HEK293 (cell line): ENCODE measurements around the gene SLC2A6.

Experiments used
- ATF2 ChIP-seq: fragments of 450-650 bp; formaldehyde crosslinking; IDR thresholded peaks from 2 replicates; pipeline ENCODE4 v1.5.1; 2016; ENCODE audit warnings: missing biosample characterization, missing genetic modification characterization, low read depth
- IKZF3 ChIP-seq: fragments of 450-650 bp; IDR thresholded peaks from 2 replicates; pipeline ENCODE4 v1.5.0; 2018; ENCODE audit warnings: missing biosample characterization, mild to moderate bottlenecking, missing genetic modification characterization, moderate library complexity
- KLF16 ChIP-seq: fragments of 450-650 bp; formaldehyde crosslinking; IDR thresholded peaks from 2 replicates; pipeline ENCODE4 v1.5.1; 2017; ENCODE audit warnings: missing biosample characterization, missing genetic modification characterization
- KLF17 ChIP-seq: fragments of 450-650 bp; formaldehyde crosslinking; IDR thresholded peaks from 2 replicates; pipeline ENCODE4 v1.5.1; 2016; ENCODE audit warnings: missing biosample characterization, missing genetic modification characterization
- KLF8 ChIP-seq: fragments of 450-650 bp; formaldehyde crosslinking; IDR thresholded peaks from 2 replicates; pipeline ENCODE4 v1.5.1; 2016; ENCODE audit warnings: missing biosample characterization, missing genetic modification characterization
- SP2 ChIP-seq: fragments of 450-650 bp; formaldehyde crosslinking; IDR thresholded peaks from 2 replicates; pipeline ENCODE4 v1.5.1; 2016; ENCODE audit warnings: missing biosample characterization, missing genetic modification characterization
- ZBTB10 ChIP-seq: fragments of 450-650 bp; formaldehyde crosslinking; IDR thresholded peaks from 2 replicates; pipeline ENCODE4 v1.5.1; 2016; ENCODE audit warnings: missing biosample characterization, missing genetic modification characterization
- ZBTB20 ChIP-seq: fragments of 450-650 bp; formaldehyde crosslinking; IDR thresholded peaks from 2 replicates; pipeline ENCODE4 v1.5.1; 2016; ENCODE audit warnings: missing biosample characterization, missing genetic modification characterization
- ZBTB48 ChIP-seq: fragments of 450-650 bp; formaldehyde crosslinking; IDR thresholded peaks from 2 replicates; pipeline ENCODE4 v1.5.1; 2016; ENCODE audit warnings: missing biosample characterization, missing genetic modification characterization
- ZFHX2 ChIP-seq: fragments of 450-650 bp; formaldehyde crosslinking; conservative IDR thresholded peaks from 2 replicates; pipeline ENCODE4 v1.5.1; 2016; ENCODE audit warnings: missing biosample characterization, missing genetic modification characterization
- ZNF175 ChIP-seq: fragments of 450-650 bp; formaldehyde crosslinking; IDR thresholded peaks from 2 replicates; pipeline ENCODE4 v1.5.1; 2016; ENCODE audit warnings: missing biosample characterization, missing genetic modification characterization
- ZNF214 ChIP-seq: fragments of 450-650 bp; formaldehyde crosslinking; IDR thresholded peaks from 2 replicates; pipeline ENCODE4 v1.5.1; 2017; ENCODE audit warnings: missing biosample characterization, mild to moderate bottlenecking, missing genetic modification characterization, borderline replicate concordance
- ZNF324 ChIP-seq: fragments of 450-650 bp; formaldehyde crosslinking; IDR thresholded peaks from 2 replicates; pipeline ENCODE4 v1.5.1; 2016; ENCODE audit warnings: missing biosample characterization, missing genetic modification characterization
- ZNF335 ChIP-seq: fragments of 450-650 bp; formaldehyde crosslinking; conservative IDR thresholded peaks from 2 replicates; pipeline ENCODE4 v1.5.1; 2016; ENCODE audit warnings: missing biosample characterization, missing genetic modification characterization
- ZNF37A ChIP-seq: fragments of 450-650 bp; IDR thresholded peaks from 2 replicates; pipeline ENCODE4 v1.5.1; 2018; ENCODE audit warnings: missing biosample characterization, missing genetic modification characterization
- ZNF398 ChIP-seq: fragments of 450-650 bp; formaldehyde crosslinking; IDR thresholded peaks from 2 replicates; pipeline ENCODE4 v1.5.1; 2017; ENCODE audit warnings: missing biosample characterization, missing genetic modification characterization
- ZNF404 ChIP-seq: fragments of 450-650 bp; formaldehyde crosslinking; IDR thresholded peaks from 2 replicates; pipeline ENCODE4 v1.5.1; 2017; ENCODE audit warnings: missing biosample characterization, missing genetic modification characterization
- ZNF423 ChIP-seq: fragments of 450-650 bp; formaldehyde crosslinking; IDR thresholded peaks from 2 replicates; pipeline ENCODE4 v1.5.1; 2016; ENCODE audit warnings: missing biosample characterization, missing genetic modification characterization
- ZNF449 ChIP-seq: fragments of 450-650 bp; formaldehyde crosslinking; IDR thresholded peaks from 2 replicates; pipeline ENCODE4 v1.5.1; 2017; ENCODE audit warnings: missing biosample characterization, mild to moderate bottlenecking, missing genetic modification characterization, moderate library complexity
- ZNF544 ChIP-seq: fragments of 450-650 bp; formaldehyde crosslinking; IDR thresholded peaks from 2 replicates; pipeline ENCODE4 v1.5.0; 2017; ENCODE audit warnings: missing biosample characterization, missing genetic modification characterization
- ZNF561 ChIP-seq: fragments of 450-650 bp; IDR thresholded peaks from 2 replicates; pipeline ENCODE4 v1.5.1; 2018; ENCODE audit warnings: missing biosample characterization, missing genetic modification characterization, borderline replicate concordance
- ZNF600 ChIP-seq: fragments of 450-650 bp; formaldehyde crosslinking; IDR thresholded peaks from 2 replicates; pipeline ENCODE4 v1.5.1; 2016; ENCODE audit warnings: missing biosample characterization, missing genetic modification characterization
- ZNF629 ChIP-seq: fragments of 450-650 bp; formaldehyde crosslinking; IDR thresholded peaks from 2 replicates; pipeline ENCODE4 v1.5.1; 2017; ENCODE audit warnings: missing biosample characterization, missing genetic modification characterization
- ZNF76 ChIP-seq: fragments of 450-650 bp; formaldehyde crosslinking; IDR thresholded peaks from 2 replicates; pipeline ENCODE4; 2016; ENCODE audit warnings: low read depth, missing biosample characterization, missing genetic modification characterization, borderline replicate concordance
- ZNF776 ChIP-seq: fragments of 450-650 bp; formaldehyde crosslinking; IDR thresholded peaks from 2 replicates; pipeline ENCODE4 v1.5.0; 2017; ENCODE audit warnings: missing biosample characterization, missing genetic modification characterization, borderline replicate concordance
- ZNF777 ChIP-seq: fragments of 450-650 bp; formaldehyde crosslinking; IDR thresholded peaks from 2 replicates; pipeline ENCODE4 v1.5.1; 2017; ENCODE audit warnings: missing biosample characterization, missing genetic modification characterization, borderline replicate concordance
- ZNF791 ChIP-seq: fragments of 450-650 bp; formaldehyde crosslinking; IDR thresholded peaks from 2 replicates; pipeline ENCODE4 v1.5.1; 2016; ENCODE audit warnings: missing biosample characterization, missing genetic modification characterization
- ZSCAN4 ChIP-seq: fragments of 450-650 bp; formaldehyde crosslinking; IDR thresholded peaks from 2 replicates; pipeline ENCODE4 v1.5.1; 2017; ENCODE audit warnings: missing biosample characterization, missing genetic modification characterization

Gene SLC2A6

GRCh38 chr9:133459476-133460404, 19.2 kb downstream of the SLC2A6 start, which contains the start of gene CACFD1 (continued):
- TF ChIP-seq KLF16 (tag by site-specific recombination) (0 out of 2 replicates have a peak, but pooled peaks have one; percentile 56), ZNF76 (tag by site-specific recombination) (peak; percentile 93), ZNF175 (no peak), ZBTB20 (tag by site-specific recombination) (peak; percentile 63; the same call in 1 of the 2 replicates), ZNF544 (tag by site-specific recombination) (no peak), ZNF561 (tag by site-specific recombination) (peak; percentile 85), ZBTB48 (peak; percentile 50; the same call in 1 of the 2 replicates), IKZF3 (tag by site-specific recombination) (peak; percentile 57), ZNF600 (tag by site-specific recombination) (peak; percentile 72), ZNF449 (tag by site-specific recombination) (peak; percentile 83), ZNF629 (tag by site-specific recombination) (peak; percentile 72; the same call in 1 of the 2 replicates), ZNF398 (tag by site-specific recombination) (peak; percentile 53), SP2 (tag by site-specific recombination) (peak; percentile 79), KLF17 (tag by site-specific recombination) (peak; percentile 54; the same call in 1 of the 2 replicates), ZNF324 (tag by site-specific recombination) (peak; percentile 56; the same call in 1 of the 2 replicates), ZSCAN4 (tag by site-specific recombination) (no peak), ATF2 (no peak), ZNF423 (tag by site-specific recombination) (0 out of 2 replicates have a peak, but pooled peaks have one; percentile 47), ZNF791 (tag by site-specific recombination) (no peak), KLF8 (tag by site-specific recombination) (peak; percentile 10; the same call in 1 of the 2 replicates), ZNF214 (no peak), ZNF37A (tag by site-specific recombination) (no peak), ZNF404 (tag by site-specific recombination) (no peak), ZBTB10 (tag by site-specific recombination) (peak; percentile 76), ZNF335 (tag by site-specific recombination) (peak; percentile 95), ZNF777 (tag by site-specific recombination) (peak; percentile 99), ZFHX2 (0 out of 2 replicates have a peak, but pooled peaks have one; percentile 17), ZNF776 (tag by site-specific recombination) (no peak)
